ENCODE results near the gene GHR.

- no peak for TF ChIP-seq CTCF (IDR thresholded peaks at IDR 0.05; ENCODE audit: low read length)
- no peak for TF ChIP-seq EZH2 (optimal IDR thresholded peaks at IDR 0.05; ENCODE audit: low read depth, low read length)
- no peak for TF ChIP-seq EZH2phosphoT487 (IDR thresholded peaks at IDR 0.05; ENCODE audit: low read length)
These were observed 72.7 kb downstream of the GHR start for GRCh38 chr5:42495914-42496313.
